HepG2 (cell line): ENCODE data around the gene NAPSA. TPM values are rescaled to one million over a fixed set of nuclear protein-coding genes. Genes with fewer than 3 reads are reported as not detected.

ENCODE experiments used
- HNRNPUL1 ChIP-seq: fragments of 200-400 bp; formaldehyde crosslinking; IDR thresholded peaks from 2 replicates; pipeline ENCODE4 v1.6.1; 2017; ENCODE audit warnings: low read depth, mild to moderate bottlenecking, low read length, moderate library complexity
- HOXD1 ChIP-seq: sonication (generic); formaldehyde crosslinking; IDR thresholded peaks from 2 replicates; pipeline ENCODE4 v1.5.0; 2020; ENCODE audit warnings: missing genetic modification reagents
- JARID2 ChIP-seq: sonication (generic); formaldehyde crosslinking; IDR thresholded peaks from 2 replicates; pipeline ENCODE4 v1.8.1; 2023; ENCODE audit warnings: missing genetic modification reagents, inconsistent platforms; ENCODE audit not compliant: insufficient replicate concordance
- MTF1 ChIP-seq: sonication (generic); formaldehyde crosslinking; IDR thresholded peaks from 2 replicates; pipeline ENCODE4 v1.5.0; 2020; ENCODE audit warnings: missing genetic modification reagents
- TBL1XR1 ChIP-seq: fragments of 150-350 bp; IDR thresholded peaks from 2 replicates; pipeline ENCODE4 v1.6.1; 2014; ENCODE audit warnings: borderline replicate concordance, low read length; ENCODE audit not compliant: partially characterized antibody
- USF2 ChIP-seq, 2 experiments: sonication (generic) in 1 of 2; formaldehyde crosslinking in 1 of 2; IDR thresholded peaks; 2 replicates each; pipeline versions ENCODE4 v1.5.1 to v1.6.1; 2011 to 2020; ENCODE audit warnings: borderline replicate concordance in 1 of 2, low read depth in 1 of 2, low read length in 1 of 2, mild to moderate bottlenecking in 1 of 2, missing genetic modification reagents in 1 of 2, moderate library complexity in 1 of 2
- ZFX ChIP-seq: sonication (generic); formaldehyde crosslinking; IDR thresholded peaks from 2 replicates; pipeline ENCODE4 v1.4.0; 2020; ENCODE audit warnings: mild to moderate bottlenecking, low read depth, missing genetic modification reagents, moderate library complexity
- ZNF256 ChIP-seq: sonication (generic); formaldehyde crosslinking; conservative IDR thresholded peaks from 2 replicates; pipeline ENCODE4 v1.4.0; 2020; ENCODE audit warnings: missing genetic modification reagents
- ZNF556 ChIP-seq: sonication (generic); formaldehyde crosslinking; IDR thresholded peaks from 2 replicates; pipeline ENCODE4 v1.4.0; 2020; ENCODE audit warnings: mild to moderate bottlenecking, missing genetic modification reagents, borderline replicate concordance
- polyA plus RNA-seq, 8 experiments: library from polyadenylated mRNA; depleted of rRNA in 3 of 8; stranded (reverse) in 7 of 8; unstranded in 1 of 8; fragments of >200 nt; fragmentation: Illumina TruSeq in 4 of 8; extraction: Trizol in 4 of 8; gene quantifications; 2 replicates each; pipeline versions ENCODE4 v1.2.1 to v1.2.3, GENCODE V29; 2011 to 2016; ENCODE audit warnings: low read depth in 4 of 8, missing spikeins in 1 of 8, mixed read lengths in 1 of 8; ENCODE audit not compliant: insufficient read depth in 1 of 8
- total RNA-seq, 5 experiments: library from RNA; depleted of rRNA; stranded (reverse); fragments of >200 nt; fragmentation: Illumina TruSeq; extraction: Trizol; gene quantifications; 2 replicates each; pipeline ENCODE4 v1.2.3, GENCODE V29; 2016; ENCODE audit warnings: low read depth in 1 of 5
- TF ChIP-seq, protein P1 (sequence below): sonication (generic); formaldehyde crosslinking; IDR thresholded peaks from 2 replicates; pipeline ENCODE4 v1.4.0; 2020; ENCODE audit warnings: mild to moderate bottlenecking, missing genetic modification reagents
- TF ChIP-seq, protein P2 (sequence below): sonication (generic); formaldehyde crosslinking; IDR thresholded peaks from 2 replicates; pipeline ENCODE4 v1.4.0; 2020; ENCODE audit warnings: mild to moderate bottlenecking, missing genetic modification reagents

NAPSA gene
- total and polyA plus RNA-seq, 2 of the 13 experiments (the other 11 are each of a cell fraction or from before 2014, with no cell fraction given) = not detected

DNA sequence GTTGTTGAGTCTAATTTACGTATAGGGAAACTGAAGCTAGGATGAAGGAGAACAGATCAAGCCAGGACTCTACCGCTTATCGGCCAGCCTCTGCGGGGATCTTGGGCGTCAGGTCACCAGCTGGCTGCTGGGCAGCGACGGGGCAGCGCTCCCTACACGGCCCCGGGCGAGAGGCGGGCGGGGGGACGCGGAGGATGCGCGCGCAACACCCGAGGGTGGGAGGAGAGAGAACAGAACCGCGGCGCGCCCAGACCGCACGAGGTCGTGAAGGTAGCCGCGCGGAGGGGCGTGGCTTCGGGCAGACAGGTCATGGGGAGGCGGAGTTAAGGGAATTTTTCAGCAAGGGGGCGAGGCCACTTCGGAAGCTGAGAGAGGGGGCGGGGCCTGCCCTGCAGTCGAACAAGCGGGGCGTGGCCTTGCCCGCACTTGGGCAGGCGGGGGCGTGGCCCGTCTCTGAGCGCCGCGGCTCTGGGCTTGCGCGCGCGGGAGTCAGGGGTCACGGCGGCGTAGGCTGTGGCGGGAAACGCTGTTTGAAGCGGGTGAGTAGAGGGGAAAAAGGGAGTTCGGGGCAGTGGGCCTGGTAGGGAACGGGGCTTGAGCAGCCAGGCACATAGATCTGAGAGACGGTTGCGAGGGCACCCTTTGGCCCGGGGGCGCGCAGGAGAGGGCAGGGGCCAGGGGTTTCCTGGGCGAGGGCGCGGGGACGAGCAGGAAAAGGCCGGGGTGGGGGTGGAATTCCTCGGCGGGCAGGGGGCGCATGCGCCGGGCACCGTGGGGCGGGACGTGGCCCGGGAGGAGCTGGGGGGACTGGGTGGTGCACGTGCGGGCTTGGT is 18.6 kb upstream of the NAPSA start, which contains the start of gene POLD1 (continued):
- no peak for TF ChIP-seq USF2 (IDR thresholded peaks at IDR 0.05; ENCODE audit: low read depth, low read length)
- TF ChIP-seq USF2 (CRISPR knock-in tag; IDR thresholded peaks at IDR 0.05; ENCODE audit: borderline replicate concordance) = peak; percentile 76; the same call in 1 of the 2 replicates
- 0 out of 2 replicates have a peak, but pooled peaks have one; percentile 53 for TF ChIP-seq ZNF256 (CRISPR knock-in tag)
- no peak for TF ChIP-seq JARID2 (CRISPR knock-in tag)
- TF ChIP-seq ZFX (CRISPR knock-in tag) = peak; percentile 82
- TF ChIP-seq, protein P1, sequence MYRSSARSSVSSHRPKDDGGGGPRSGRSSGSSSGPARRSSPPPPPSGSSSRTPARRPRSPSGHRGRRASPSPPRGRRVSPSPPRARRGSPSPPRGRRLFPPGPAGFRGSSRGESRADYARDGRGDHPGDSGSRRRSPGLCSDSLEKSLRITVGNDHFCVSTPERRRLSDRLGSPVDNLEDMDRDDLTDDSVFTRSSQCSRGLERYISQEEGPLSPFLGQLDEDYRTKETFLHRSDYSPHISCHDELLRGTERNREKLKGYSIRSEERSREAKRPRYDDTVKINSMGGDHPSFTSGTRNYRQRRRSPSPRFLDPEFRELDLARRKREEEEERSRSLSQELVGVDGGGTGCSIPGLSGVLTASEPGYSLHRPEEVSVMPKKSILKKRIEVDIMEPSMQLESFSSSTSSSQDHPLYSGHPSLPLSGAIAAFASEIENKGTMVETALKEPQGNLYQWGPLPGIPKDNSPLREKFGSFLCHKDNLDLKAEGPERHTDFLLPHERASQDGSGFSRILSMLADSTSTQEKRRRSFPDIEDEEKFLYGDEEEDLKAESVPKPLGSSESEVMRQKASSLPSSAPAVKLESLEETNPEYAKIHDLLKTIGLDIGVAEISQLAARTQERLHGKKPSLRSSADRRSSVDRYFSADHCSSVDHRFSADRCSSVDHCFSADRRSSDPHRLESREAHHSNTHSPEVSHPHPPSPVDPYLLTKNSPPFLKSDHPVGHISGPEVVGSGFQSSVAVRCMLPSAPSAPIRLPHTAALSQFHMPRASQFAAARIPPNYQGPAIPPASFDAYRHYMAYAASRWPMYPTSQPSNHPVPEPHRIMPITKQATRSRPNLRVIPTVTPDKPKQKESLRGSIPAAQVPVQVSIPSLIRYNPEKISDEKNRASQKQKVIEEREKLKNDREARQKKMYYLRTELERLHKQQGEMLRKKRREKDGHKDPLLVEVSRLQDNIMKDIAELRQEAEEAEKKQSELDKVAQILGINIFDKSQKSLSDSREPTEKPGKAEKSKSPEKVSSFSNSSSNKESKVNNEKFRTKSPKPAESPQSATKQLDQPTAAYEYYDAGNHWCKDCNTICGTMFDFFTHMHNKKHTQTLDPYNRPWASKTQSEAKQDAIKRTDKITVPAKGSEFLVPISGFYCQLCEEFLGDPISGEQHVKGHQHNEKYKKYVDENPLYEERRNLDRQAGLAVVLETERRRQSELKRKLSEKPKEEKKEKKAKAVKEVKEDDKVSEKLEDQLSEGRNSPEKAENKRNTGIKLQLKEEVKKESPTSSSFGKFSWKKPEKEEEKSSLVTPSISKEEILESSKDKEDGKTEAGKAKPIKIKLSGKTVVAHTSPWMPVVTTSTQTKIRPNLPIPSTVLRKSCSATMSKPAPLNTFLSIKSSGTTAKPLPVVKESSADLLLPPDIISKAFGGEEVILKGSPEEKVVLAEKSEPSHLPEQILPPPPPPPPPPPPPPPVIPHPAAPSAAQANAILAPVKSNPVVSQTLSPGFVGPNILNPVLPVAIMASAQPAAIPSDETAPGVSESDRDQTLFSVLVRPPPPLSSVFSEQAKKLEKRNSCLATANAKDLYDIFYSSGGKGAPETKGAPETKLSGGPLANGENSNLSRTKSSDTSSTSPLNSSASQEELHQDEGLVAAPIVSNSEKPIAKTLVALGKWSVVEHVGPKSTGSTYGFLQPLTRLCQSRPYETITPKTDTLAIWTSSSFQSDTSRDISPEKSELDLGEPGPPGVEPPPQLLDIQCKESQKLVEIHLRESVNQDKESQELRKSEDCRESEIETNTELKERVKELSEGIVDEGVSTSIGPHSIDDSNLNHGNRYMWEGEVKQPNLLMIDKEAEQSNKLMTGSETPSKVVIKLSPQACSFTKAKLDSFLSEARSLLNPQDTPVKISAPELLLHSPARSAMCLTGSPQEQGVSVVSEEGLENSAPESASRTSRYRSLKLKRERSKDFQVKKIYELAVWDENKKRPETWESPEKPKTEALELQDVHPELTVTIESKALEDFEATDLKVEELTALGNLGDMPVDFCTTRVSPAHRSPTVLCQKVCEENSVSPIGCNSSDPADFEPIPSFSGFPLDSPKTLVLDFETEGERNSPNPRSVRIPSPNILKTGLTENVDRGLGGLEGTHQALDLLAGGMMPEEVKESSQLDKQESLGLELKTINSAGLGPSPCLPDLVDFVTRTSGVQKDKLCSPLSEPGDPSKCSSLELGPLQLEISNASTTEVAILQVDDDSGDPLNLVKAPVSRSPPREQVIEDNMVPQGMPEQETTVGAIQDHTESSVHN (CRISPR knock-in tag) = no peak
- TF ChIP-seq HNRNPUL1 = no peak
- TF ChIP-seq ZNF556 (CRISPR knock-in tag) = peak; percentile 57; the same call in 1 of the 2 replicates
- TF ChIP-seq TBL1XR1 = no peak
- TF ChIP-seq, protein P2, sequence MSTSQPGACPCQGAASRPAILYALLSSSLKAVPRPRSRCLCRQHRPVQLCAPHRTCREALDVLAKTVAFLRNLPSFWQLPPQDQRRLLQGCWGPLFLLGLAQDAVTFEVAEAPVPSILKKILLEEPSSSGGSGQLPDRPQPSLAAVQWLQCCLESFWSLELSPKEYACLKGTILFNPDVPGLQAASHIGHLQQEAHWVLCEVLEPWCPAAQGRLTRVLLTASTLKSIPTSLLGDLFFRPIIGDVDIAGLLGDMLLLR = no peak
- no peak for TF ChIP-seq MTF1 (CRISPR knock-in tag)
- 0 out of 2 replicates have a peak, but pooled peaks have one; percentile 31 for TF ChIP-seq HOXD1 (CRISPR knock-in tag)
